Trophoblast cell (in vitro differentiated cells and primary cell): ENCODE data around the gene NDNF.

Experiments used
- DNase-seq, 2 donors: peaks; one replicate each; pipeline ENCODE4 v3.0.0-alpha.2; 2016
- H2AFZ ChIP-seq: 2 replicates; pipeline ENCODE4 v1.6.1; 2013; ENCODE audit warnings: low read length, moderate library complexity, mild to moderate bottlenecking; ENCODE audit not compliant: insufficient read depth, poor library complexity
- H2AK5ac ChIP-seq: 2 replicates; pipeline ENCODE4 v1.6.1; 2013; ENCODE audit warnings: mild to moderate bottlenecking, low read length
- H2BK120ac ChIP-seq: 2 replicates; pipeline ENCODE4 v1.6.1; 2013; ENCODE audit warnings: low read length, mild to moderate bottlenecking, moderate library complexity; ENCODE audit not compliant: insufficient read depth, poor library complexity
- H2BK12ac ChIP-seq: 2 replicates; pipeline ENCODE4 v1.6.1; 2013; ENCODE audit warnings: mild to moderate bottlenecking, low read length, moderate library complexity
- H2BK5ac ChIP-seq: 2 replicates; pipeline ENCODE4 v1.6.1; 2013; ENCODE audit warnings: low read length, low read depth, moderate library complexity, mild to moderate bottlenecking; ENCODE audit not compliant: poor library complexity
- H3K14ac ChIP-seq: 2 replicates; pipeline ENCODE4 v1.6.1; 2013; ENCODE audit warnings: mild to moderate bottlenecking, low read length
- H3K18ac ChIP-seq: 2 replicates; pipeline ENCODE4 v1.6.1; 2013; ENCODE audit warnings: mild to moderate bottlenecking, low read length
- H3K23ac ChIP-seq: 2 replicates; pipeline ENCODE4 v1.6.1; 2013; ENCODE audit warnings: low read length
- H3K27ac ChIP-seq: 2 replicates; pipeline ENCODE4 v1.5.1; 2013; ENCODE audit warnings: low read depth, mild to moderate bottlenecking, inconsistent platforms, low read length, moderate library complexity
- H3K27me3 ChIP-seq: 2 replicates; pipeline ENCODE4 v1.6.1; 2013; ENCODE audit warnings: inconsistent platforms, mild to moderate bottlenecking, low read length, moderate library complexity; ENCODE audit not compliant: insufficient read depth
- H3K36me3 ChIP-seq, 2 experiments: 1 replicate in 1 of 2; 2 replicates in 1 of 2; pipeline ENCODE4 v1.6.1; 2013; ENCODE audit warnings: low read length in 2 of 2, mild to moderate bottlenecking in 2 of 2, moderate library complexity in 1 of 2; ENCODE audit not compliant: insufficient read depth in 2 of 2, control insufficient read depth in 1 of 2
- H3K4ac ChIP-seq: 2 replicates; pipeline ENCODE4 v1.6.1; 2013; ENCODE audit warnings: low read depth, mild to moderate bottlenecking, low read length, moderate library complexity
- H3K4me1 ChIP-seq, 2 experiments: 1 replicate in 1 of 2; 2 replicates in 1 of 2; pipeline ENCODE4 v1.6.1; 2013; ENCODE audit warnings: low read length in 2 of 2, mild to moderate bottlenecking in 2 of 2, moderate library complexity in 1 of 2; ENCODE audit not compliant: insufficient read depth in 2 of 2, control insufficient read depth in 1 of 2
- H3K4me2 ChIP-seq: 2 replicates; pipeline ENCODE4 v1.6.1; 2013; ENCODE audit warnings: inconsistent platforms, mild to moderate bottlenecking, low read length, moderate library complexity
- H3K4me3 ChIP-seq: 2 replicates; pipeline ENCODE4 v1.5.1; 2013; ENCODE audit warnings: mild to moderate bottlenecking, low read depth, low read length, inconsistent platforms
- H3K79me1 ChIP-seq: one replicate; pipeline ENCODE4 v1.6.1; 2013; ENCODE audit warnings: low read length
- H3K79me2 ChIP-seq: 2 replicates; pipeline ENCODE4 v1.6.1; 2013; ENCODE audit warnings: low read length, mild to moderate bottlenecking; ENCODE audit not compliant: control insufficient read depth, insufficient read depth, poor library complexity
- H3K9ac ChIP-seq: 2 replicates; pipeline ENCODE4 v1.6.1; 2013; ENCODE audit warnings: mild to moderate bottlenecking, low read length
- H3K9me3 ChIP-seq: 2 replicates; pipeline ENCODE4 v1.6.1; 2013; ENCODE audit warnings: low read depth, mild to moderate bottlenecking, control low read depth, inconsistent platforms, low read length; ENCODE audit not compliant: insufficient read depth
- H4K12ac ChIP-seq: 2 replicates; pipeline ENCODE4 v1.6.1; 2013; ENCODE audit warnings: low read depth, mild to moderate bottlenecking, low read length, moderate library complexity
- H4K8ac ChIP-seq: 2 replicates; pipeline ENCODE4 v1.6.1; 2013; ENCODE audit warnings: low read depth, mild to moderate bottlenecking, low read length, moderate library complexity
- H4K91ac ChIP-seq: one replicate; pipeline ENCODE4 v1.6.1; 2013; ENCODE audit warnings: low read depth, mild to moderate bottlenecking, low read length, moderate library complexity
- WGBS: extraction: QIAGEN DNeasy Blood & Tissue Kit; methylation state at CpG from one replicate; pipeline ENCODE4 v1.1.7; 2013; ENCODE audit warnings: missing lambda C conversion rate; ENCODE audit not compliant: insufficient read length, insufficient coverage; ENCODE audit errors: extremely low coverage; 5-methylcytosine and 5-hydroxymethylcytosine counted together

Gene NDNF

GRCh38 chr4:121049072-121049599 is 23.2 kb downstream of the NDNF start:
- Histone ChIP-seq H4K8ac (no peak overlapping the region), H3K4me3 (no peak overlapping the region), H3K9ac (no peak overlapping the region), H3K4ac (no peak overlapping the region), H3K4me1 (no peaks in the 10 kb centered on the region), H2BK12ac (no peak overlapping the region), H3K27me3 (no peaks in the 10 kb centered on the region), H4K12ac (no peak overlapping the region), H3K36me3 (peaks cover 2 to 3% of the 10 kb centered on the region in 2 experiments), H3K27ac (no peak overlapping the region), H3K23ac (no peak overlapping the region), H3K9me3 (no peaks in the 10 kb centered on the region), H3K18ac (no peak overlapping the region), H3K79me2 (no peaks in the 10 kb centered on the region), H2BK5ac (no peak overlapping the region), H3K14ac (no peak overlapping the region), H3K79me1 (no peaks in the 10 kb centered on the region), H2AFZ (no peak overlapping the region), H2BK120ac (no peak overlapping the region), H3K4me2 (no peak overlapping the region), H2AK5ac (no peak overlapping the region), H4K91ac (no peak overlapping the region)
- DNase-seq = no peak
- WGBS = no CpG with 5 or more reads among the region's 3 CpGs

GRCh38 chr4:121048165-121048564 is 24.2 kb downstream of the NDNF start:
- H2BK12ac ChIP-seq = no peak overlapping the region
- no peak overlapping the region for H3K4me2 ChIP-seq
- H2BK120ac ChIP-seq = no peak overlapping the region
- no peak overlapping the region for H3K23ac ChIP-seq
- no peak for DNase-seq
- H4K91ac ChIP-seq = no peak overlapping the region
- H2BK5ac ChIP-seq = no peak overlapping the region
- H3K27me3 ChIP-seq = no peaks in the 10 kb centered on the region
- no CpG with 5 or more reads among the region's 6 CpGs for WGBS
- no peak overlapping the region for H3K4me3 ChIP-seq
- H3K14ac ChIP-seq = no peak overlapping the region
- H3K36me3 ChIP-seq = peaks cover 2 to 3% of the 10 kb centered on the region in 2 experiments
- no peaks in the 10 kb centered on the region for H3K4me1 ChIP-seq
- H3K4ac ChIP-seq = no peak overlapping the region
- no peak overlapping the region for H3K27ac ChIP-seq
- no peaks in the 10 kb centered on the region for H3K79me2 ChIP-seq
- no peak overlapping the region for H2AFZ ChIP-seq
- no peaks in the 10 kb centered on the region for H3K9me3 ChIP-seq
- H4K12ac ChIP-seq = no peak overlapping the region
- H2AK5ac ChIP-seq = no peak overlapping the region
- H3K79me1 ChIP-seq = no peaks in the 10 kb centered on the region
- no peak overlapping the region for H3K18ac ChIP-seq
- H4K8ac ChIP-seq = no peak overlapping the region
- no peak overlapping the region for H3K9ac ChIP-seq

GRCh38 chr4:121041307-121042090 is 30.8 kb downstream of the NDNF start:
- no peak overlapping the region for H4K8ac ChIP-seq
- no peaks in the 10 kb centered on the region for H3K9me3 ChIP-seq
- no peak overlapping the region for H3K27ac ChIP-seq
- peaks cover 14 to 26% of the 10 kb centered on the region in 2 experiments for H3K36me3 ChIP-seq
- no peak overlapping the region for H2AK5ac ChIP-seq
- H4K12ac ChIP-seq = no peak overlapping the region
- H2BK120ac ChIP-seq = no peak overlapping the region
- no peak overlapping the region for H3K4ac ChIP-seq
- no peak overlapping the region for H3K4me3 ChIP-seq
- no peak overlapping the region for H2AFZ ChIP-seq
- H3K27me3 ChIP-seq = no peaks in the 10 kb centered on the region
- H3K79me1 ChIP-seq = no peaks in the 10 kb centered on the region
- DNase-seq = peak in 1 of 2 donors; percentile 30
- H3K18ac ChIP-seq = no peak overlapping the region
- H2BK5ac ChIP-seq = no peak overlapping the region
- H3K9ac ChIP-seq = no peak overlapping the region
- H3K14ac ChIP-seq = no peak overlapping the region
- peaks cover 0 to 3% of the 10 kb centered on the region in 2 experiments for H3K4me1 ChIP-seq
- no peak overlapping the region for H2BK12ac ChIP-seq
- H3K79me2 ChIP-seq = no peaks in the 10 kb centered on the region
- no peak overlapping the region for H3K4me2 ChIP-seq
- no peak overlapping the region for H4K91ac ChIP-seq
- WGBS = no CpG with 5 or more reads among the region's 8 CpGs
- H3K23ac ChIP-seq = no peak overlapping the region

- no peak overlapping the region for H3K18ac ChIP-seq
- no peaks in the 10 kb centered on the region for H3K4me1 ChIP-seq
- H3K23ac ChIP-seq = no peak overlapping the region
- WGBS = no CpG with 5 or more reads among the region's 3 CpGs
- DNase-seq = no peak
- H2AFZ ChIP-seq = no peak overlapping the region
- no peak overlapping the region for H2BK120ac ChIP-seq
- H3K79me2 ChIP-seq = no peaks in the 10 kb centered on the region
- no peak overlapping the region for H2BK5ac ChIP-seq
- H3K36me3 ChIP-seq = peaks cover 5 to 20% of the 10 kb centered on the region in 2 experiments
- no peak overlapping the region for H4K8ac ChIP-seq
- H3K9me3 ChIP-seq = no peaks in the 10 kb centered on the region
- no peak overlapping the region for H3K9ac ChIP-seq
- H3K14ac ChIP-seq = no peak overlapping the region
- H3K79me1 ChIP-seq = no peaks in the 10 kb centered on the region
- H4K12ac ChIP-seq = no peak overlapping the region
- H2AK5ac ChIP-seq = no peak overlapping the region
- H2BK12ac ChIP-seq = no peak overlapping the region
- H3K4ac ChIP-seq = no peak overlapping the region
- no peak overlapping the region for H3K27ac ChIP-seq
- no peaks in the 10 kb centered on the region for H3K27me3 ChIP-seq
- no peak overlapping the region for H3K4me3 ChIP-seq
- no peak overlapping the region for H4K91ac ChIP-seq
- no peak overlapping the region for H3K4me2 ChIP-seq
Measured at GRCh38 chr4:121034017-121034416, 38.3 kb downstream of the NDNF start.
